ENCODE data around the gene LCE1C.

LCE1C gene

GRCh38 chr1:152806576-152806975 is at the start of gene LCE1C:
LCE1C (minus strand) TSS chr1:152806651; CDS start chr1:152805478, 1,173 bp downstream.
- DNase-seq (ENCODE audit: low spot score), result no peak

GRCh38 chr1:152855661-152856060 is 49.2 kb upstream of the LCE1C start:
- no peak for DNase-seq (ENCODE audit: low spot score)

- no peak for DNase-seq (ENCODE audit: low spot score)
These were observed 36.1 kb upstream of the LCE1C start, which contains the start of gene LCE6A for GRCh38 chr1:152842556-152842955. LCE6A (plus strand) TSS chr1:152842856; CDS start chr1:152843521, 665 bp downstream.

- DNase-seq (ENCODE audit: low spot score), result no peak
These were observed 30.4 kb upstream of the LCE1C start for GRCh38 chr1:152836870-152837269.

GRCh38 chr1:152827173-152827572 is 20.7 kb upstream of the LCE1C start, which contains the start of gene LCE1A:
LCE1A (plus strand) TSS chr1:152827473; CDS start chr1:152827473, 0 bp downstream.
- no peak for DNase-seq (ENCODE audit: low spot score)

GRCh38 chr1:152824964-152825363 is 18.5 kb upstream of the LCE1C start:
- DNase-seq (ENCODE audit: low spot score), result no peak

GRCh38 chr1:152823294-152823693 is 16.8 kb upstream of the LCE1C start:
- no peak for DNase-seq (ENCODE audit: low spot score)

GRCh38 chr1:152817309-152817708 is 10.9 kb upstream of the LCE1C start:
- DNase-seq (ENCODE audit: low spot score), result no peak

GRCh38 chr1:152811671-152812070 is 5.2 kb upstream of the LCE1C start, which contains the start of gene LCE1B:
LCE1B (plus strand) TSS chr1:152811971; CDS start chr1:152812447, 476 bp downstream.
- DNase-seq (ENCODE audit: low spot score), result no peak

GRCh38 chr1:152811050-152811449 is 4.6 kb upstream of the LCE1C start:
- no peak for DNase-seq (ENCODE audit: low spot score)

GRCh38 chr1:152801333-152801732 is 5.1 kb downstream of the LCE1C start:
- DNase-seq (ENCODE audit: low spot score), result no peak

- no peak for DNase-seq (ENCODE audit: low spot score)
These were observed 10.0 kb downstream of the LCE1C start, which contains the start of gene LCE1D for GRCh38 chr1:152796421-152796820. LCE1D (plus strand) TSS chr1:152796721; CDS start chr1:152797795, 1,074 bp downstream.

GRCh38 chr1:152795686-152796085 is 10.8 kb downstream of the LCE1C start:
- DNase-seq (ENCODE audit: low spot score), result no peak

- DNase-seq (ENCODE audit: low spot score), result no peak
These were observed 20.4 kb downstream of the LCE1C start, which contains the start of gene LCE1E for GRCh38 chr1:152786077-152786476. LCE1E (plus strand) TSS chr1:152786257; CDS start chr1:152787300, 1,043 bp downstream.

- DNase-seq (ENCODE audit: low spot score), result no peak
These were observed 23.4 kb downstream of the LCE1C start for GRCh38 chr1:152783095-152783494.

GRCh38 chr1:152777510-152778137 is 28.8 kb downstream of the LCE1C start:
- DNase-seq (ENCODE audit: low spot score), result no peak

- DNase-seq (ENCODE audit: low spot score), result no peak
These were observed 30.1 kb downstream of the LCE1C start for GRCh38 chr1:152776361-152776760.

- no peak for DNase-seq (ENCODE audit: low spot score)
These were observed 31.6 kb downstream of the LCE1C start, which contains the start of gene LCE1F for GRCh38 chr1:152774875-152775274. LCE1F (plus strand) TSS chr1:152775140; CDS start chr1:152776372, 1,232 bp downstream.

GRCh38 chr1:152770411-152770810 is 36.0 kb downstream of the LCE1C start:
- no peak for DNase-seq (ENCODE audit: low spot score)

- DNase-seq (ENCODE audit: low spot score), result no peak
These were observed 37.5 kb downstream of the LCE1C start for GRCh38 chr1:152768847-152769533.

- no peak for DNase-seq (ENCODE audit: low spot score)
These were observed 44.7 kb downstream of the LCE1C start for GRCh38 chr1:152761609-152762213.

GRCh38 chr1:152760551-152761190 is 45.8 kb downstream of the LCE1C start:
- no peak for DNase-seq (ENCODE audit: low spot score)

All from hematopoietic multipotent progenitor cell treated with erythropoietin and hydrocortisone succinate and interleukin-3 and kit ligand, for 17 days (in vitro differentiated cells).